OCI-M2 (cell line): Measurements from ENCODE around the gene ANKRD65.

Experiments used
- DNase-seq: peaks from one replicate; lab custom pipeline; 2025; ENCODE audit not compliant: unreplicated experiment; lab: John Stamatoyannopoulos, UW

ANKRD65 gene

DNA sequence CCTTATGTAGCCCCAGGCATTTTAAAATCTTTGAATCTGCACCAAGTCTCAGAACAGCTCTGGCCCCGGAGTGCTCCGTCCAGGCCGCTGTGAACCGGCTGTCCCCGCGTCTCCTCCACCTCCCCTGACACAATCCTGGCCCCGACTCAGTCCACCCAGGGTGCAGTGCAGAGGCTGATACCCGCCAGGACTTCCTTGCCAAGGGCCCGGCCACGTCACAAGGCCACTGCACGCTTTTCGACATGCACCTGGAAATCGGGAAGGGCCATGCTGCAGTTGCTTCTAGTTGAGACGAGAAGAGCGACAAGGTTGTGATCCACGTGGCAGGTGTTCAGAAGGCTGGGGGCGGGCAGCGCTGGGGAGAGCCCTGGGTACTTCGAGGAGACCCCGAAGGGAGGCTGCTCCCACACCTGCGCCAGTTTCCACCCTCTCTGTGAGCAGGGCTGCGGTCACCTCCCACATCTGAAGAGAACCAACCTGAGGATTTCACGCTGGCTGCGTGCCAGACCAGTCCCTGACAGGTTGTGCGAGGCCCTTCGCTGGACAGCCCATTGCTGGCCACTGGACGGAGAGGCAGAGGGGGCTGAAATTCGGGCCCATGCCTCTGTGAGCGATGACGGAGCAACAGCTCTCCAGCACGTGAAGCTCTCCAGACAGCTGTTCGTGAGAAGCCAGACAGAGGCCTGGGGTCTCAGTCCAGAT lies 21.1 kb upstream of the ANKRD65 start:
- no peak for DNase-seq

DNA sequence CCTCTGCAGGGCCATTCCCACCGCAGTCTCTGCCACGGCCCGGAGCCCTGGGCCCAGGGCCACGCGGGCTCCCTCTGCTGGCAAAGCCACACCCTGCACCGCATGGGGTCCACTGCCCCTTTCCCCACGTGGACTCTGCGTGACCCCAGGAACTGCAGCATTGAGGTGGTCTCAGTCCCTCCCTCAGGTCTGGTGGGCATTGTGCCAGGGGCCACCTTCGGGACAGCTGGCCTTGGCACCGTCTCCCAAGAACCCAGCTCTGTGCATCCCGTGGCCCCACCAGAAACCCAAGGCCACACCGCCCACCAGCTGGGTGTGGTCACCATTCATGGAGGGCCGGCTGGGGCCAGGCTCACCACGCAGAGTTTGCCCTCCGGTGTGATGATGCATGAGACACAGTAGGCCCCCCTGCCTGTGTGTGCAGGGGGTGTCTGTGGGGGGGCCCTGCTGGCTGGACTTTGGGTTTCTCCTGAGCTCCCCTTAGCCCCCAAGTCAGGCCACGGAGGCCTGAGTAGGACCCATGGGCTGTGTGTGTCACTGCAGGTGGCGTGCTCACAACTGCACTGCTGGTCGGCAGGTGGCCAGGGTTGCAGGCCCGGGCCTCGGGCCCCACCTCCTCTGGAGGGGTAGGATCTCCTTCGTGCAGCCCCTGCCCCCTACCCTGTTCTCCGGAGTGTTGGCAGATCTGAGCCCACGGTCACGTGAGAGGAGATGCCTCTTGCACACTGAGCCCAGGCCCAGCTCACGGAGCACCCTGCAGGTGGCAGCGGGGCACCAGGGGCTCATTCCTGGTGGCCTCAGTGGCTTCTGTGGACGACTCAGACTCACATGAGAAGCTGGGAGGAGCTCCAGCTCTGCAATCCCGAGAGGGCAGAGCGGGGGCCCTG lies 20.2 kb upstream of the ANKRD65 start:
- DNase-seq = no peak

DNA sequence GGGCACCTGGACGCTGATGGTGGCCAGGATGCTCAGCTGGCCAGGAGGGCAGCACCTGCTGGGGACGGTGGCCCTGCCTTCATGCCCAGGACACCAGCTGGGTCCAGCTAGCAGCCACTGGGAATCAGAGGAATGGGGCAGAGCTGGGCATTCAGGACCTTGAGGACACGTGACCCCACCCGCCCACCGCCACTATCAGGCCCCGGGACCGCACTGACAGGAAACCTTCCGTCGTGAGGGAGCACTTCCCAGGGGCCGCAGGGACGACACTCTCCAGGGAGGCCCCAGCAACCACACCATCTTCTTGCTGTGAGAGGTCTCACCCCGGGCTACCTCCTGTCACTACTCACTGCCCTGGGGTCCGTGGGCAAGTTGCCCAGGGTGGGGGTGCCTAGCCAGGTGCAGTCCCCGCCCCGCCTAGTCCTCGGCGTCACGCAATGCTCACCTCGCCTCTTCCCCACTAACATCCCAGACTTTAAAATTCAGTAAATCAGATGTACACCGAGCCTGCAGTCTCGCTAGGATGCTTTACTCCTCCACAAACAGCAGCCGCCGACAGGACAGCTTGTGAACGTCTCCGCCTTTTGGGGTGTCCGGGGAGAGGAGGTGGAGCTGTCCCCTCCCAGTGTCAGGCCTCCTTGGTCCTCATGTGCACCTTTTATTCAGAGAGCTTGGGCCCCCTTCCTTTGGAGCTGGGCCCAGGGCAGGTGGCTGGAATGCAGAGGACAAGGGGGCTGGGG lies 19.4 kb upstream of the ANKRD65 start:
- DNase-seq = no peak

DNA sequence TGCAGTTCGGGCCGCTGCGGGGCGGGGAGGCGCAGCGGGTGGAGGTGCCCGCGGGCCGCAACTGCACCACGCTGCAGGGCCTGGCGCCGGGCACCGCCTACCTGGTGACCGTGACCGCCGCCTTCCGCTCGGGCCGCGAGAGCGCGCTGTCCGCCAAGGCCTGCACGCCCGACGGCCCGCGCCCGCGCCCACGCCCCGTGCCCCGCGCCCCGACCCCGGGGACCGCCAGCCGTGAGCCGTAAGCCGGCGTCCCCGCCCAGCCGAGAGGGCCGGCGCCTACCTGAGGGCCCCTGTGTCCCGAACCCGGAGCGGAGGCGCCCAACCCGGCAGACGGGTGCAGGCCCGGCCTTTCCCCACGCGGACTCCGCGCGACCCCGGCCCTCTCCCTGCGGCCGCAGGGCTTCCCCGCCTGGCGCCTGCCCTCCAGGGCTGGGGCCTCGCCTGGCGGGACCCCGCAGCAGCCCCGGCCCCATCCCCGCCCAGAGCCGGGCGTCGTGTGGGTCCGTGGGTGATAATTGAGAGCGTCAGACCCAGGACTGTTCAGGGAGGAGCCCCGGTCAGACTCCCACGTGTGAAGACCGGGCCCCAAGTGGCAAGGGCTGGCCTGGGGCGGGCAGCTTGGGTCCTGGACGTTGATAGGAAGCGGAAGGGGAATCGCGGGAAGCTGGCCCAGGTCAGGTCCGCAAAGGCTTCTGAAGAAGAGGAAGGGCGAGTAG lies 18.6 kb upstream of the ANKRD65 start:
- no peak for DNase-seq

DNA sequence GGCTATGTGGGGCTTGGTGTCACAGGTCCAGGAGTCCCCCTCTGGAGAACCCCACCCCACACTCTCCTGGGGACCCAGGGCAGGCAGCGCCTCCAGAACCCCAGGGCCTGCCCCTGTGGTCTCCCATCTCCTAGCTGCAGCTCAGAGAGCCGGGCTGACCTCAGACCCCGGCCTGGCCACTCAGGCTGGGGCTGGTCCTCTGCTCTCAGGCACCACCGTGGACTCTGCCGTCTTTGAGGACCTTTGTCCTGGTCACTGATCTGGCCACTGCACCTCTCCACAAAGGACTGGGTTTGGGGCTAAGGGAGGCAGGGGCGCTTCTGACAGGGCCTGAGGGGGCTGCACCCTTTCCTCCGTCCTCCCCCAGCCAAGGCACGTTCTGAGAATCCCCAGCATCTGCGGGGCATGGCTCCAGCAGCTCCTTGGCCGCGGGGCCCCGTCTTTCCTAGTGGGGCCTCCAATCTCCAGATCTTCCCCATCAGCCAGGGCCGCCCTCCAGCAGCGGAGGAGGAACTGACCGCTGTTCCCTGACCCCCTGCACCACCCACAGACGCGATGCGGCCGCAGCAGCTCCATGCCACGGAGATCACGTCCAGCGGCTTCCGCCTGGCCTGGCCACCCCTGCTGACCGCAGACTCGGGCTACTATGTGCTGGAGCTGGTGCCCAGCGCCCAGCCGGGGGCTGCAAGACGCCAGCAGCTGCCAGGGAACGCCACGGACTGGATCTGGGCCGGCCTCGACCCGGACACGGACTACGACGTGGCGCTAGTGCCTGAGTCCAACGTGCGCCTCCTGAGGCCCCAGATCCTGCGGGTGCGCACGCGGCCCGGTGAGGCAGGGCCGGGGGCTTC lies 17.7 kb upstream of the ANKRD65 start:
- no peak for DNase-seq

DNA sequence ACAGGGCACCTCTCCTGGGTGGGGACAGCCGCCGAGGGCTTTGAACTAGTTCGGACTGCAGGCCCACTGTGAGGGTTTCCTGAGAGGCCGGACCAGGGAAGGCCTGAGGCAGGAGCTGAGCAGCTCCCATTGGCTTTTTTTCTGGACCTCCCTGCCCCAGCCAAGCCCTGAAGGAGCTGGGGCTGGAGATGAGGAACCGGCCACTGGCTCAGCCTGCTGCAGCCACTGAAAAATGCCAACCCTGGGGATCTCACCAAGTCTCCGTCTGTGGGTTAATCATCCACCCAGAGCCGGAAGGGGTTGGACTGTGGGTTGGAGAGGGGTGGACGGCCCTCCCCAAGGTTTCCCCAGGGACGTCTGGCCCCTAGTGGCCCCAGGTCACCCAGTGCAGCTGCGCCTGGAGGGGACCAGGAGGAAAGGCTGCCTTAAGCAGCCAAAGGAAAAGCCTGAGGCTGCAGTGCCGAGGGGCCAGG lies 16.9 kb upstream of the ANKRD65 start:
- no peak for DNase-seq

DNA sequence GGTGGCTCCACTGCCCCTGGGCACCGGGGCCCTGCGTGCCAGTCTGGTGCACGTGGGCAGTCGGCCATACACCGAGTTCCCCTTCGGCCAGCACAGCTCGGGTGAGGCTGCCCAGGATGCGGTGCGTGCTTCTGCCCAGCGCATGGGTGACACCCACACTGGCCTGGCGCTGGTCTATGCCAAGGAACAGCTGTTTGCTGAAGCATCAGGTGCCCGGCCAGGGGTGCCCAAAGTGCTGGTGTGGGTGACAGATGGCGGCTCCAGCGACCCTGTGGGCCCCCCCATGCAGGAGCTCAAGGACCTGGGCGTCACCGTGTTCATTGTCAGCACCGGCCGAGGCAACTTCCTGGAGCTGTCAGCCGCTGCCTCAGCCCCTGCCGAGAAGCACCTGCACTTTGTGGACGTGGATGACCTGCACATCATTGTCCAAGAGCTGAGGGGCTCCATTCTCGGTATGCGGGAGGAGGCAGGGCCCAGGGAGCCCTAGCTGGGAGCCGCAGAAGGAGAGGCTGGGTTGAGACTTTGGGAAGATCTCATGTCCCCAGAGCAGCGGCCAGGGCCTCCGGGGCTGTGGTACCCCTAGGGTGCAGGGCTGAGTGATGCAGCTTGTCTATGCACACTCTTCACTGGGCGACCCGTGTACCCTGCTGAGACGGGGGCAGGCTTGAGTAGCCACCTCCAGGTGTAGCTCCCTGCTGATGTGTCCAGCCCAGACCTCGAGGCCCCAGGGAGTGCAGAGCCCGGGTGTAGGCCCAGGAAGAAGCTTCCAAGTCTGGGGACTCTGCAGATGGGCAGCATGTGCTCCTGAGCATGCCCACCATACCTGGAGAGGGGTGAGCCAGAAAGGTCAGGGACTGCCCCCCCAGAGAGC lies 16.2 kb upstream of the ANKRD65 start:
- no peak for DNase-seq

DNA sequence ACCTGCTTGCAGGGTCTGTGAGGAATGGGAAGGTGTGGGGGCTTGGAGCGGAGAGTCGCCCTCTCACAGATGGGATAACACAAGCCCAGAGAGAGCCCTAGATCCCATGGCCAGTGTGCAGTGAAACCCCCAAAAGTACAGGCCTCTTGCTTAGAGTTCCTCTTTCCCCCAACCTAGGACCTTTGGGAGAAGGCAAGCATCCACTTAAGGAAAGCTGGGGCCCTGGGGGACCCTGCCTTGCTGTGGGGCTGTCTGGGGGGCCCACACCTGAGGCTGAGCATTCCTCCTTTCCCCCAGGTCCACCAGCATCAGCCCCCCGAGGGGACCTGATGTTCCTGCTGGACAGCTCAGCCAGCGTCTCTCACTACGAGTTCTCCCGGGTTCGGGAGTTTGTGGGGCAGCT lies 15.6 kb upstream of the ANKRD65 start:
- no peak for DNase-seq

DNA sequence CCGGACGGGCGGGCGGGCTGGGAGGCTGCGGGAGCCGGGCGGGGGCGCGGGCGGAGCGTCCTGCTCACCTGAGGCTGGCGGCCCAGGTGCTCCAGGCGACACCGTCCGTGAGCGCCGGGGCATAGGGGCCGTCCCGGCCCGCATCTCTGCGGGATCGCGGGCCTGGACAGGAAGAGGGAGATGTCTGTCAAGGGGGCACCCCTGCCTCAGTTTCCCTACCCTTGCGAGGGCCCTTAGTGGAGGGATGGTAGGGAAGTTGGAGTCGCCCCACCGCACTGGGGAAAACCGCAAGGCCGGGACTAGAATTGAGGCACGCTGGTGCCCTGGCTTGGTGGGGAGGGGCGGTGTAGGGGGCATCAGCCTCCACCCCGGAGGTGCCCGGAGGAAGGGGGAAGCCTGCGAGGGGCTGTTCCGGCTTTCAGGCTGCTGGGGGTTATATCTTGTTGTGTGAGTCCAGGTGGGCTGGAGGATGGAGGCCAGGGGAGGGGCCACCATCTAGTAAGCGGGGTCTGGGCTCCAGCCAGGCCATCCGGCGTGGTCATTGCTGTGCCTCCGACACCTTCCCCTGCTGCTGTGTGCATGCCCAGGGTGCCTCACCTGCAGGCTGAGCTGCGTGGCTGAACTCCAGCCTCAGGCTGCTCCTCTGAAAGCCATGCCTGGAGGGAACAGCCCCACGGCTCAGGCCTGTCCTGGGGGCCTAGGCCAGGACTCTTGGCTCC lies 15.0 kb upstream of the ANKRD65 start:
- no peak for DNase-seq

DNA sequence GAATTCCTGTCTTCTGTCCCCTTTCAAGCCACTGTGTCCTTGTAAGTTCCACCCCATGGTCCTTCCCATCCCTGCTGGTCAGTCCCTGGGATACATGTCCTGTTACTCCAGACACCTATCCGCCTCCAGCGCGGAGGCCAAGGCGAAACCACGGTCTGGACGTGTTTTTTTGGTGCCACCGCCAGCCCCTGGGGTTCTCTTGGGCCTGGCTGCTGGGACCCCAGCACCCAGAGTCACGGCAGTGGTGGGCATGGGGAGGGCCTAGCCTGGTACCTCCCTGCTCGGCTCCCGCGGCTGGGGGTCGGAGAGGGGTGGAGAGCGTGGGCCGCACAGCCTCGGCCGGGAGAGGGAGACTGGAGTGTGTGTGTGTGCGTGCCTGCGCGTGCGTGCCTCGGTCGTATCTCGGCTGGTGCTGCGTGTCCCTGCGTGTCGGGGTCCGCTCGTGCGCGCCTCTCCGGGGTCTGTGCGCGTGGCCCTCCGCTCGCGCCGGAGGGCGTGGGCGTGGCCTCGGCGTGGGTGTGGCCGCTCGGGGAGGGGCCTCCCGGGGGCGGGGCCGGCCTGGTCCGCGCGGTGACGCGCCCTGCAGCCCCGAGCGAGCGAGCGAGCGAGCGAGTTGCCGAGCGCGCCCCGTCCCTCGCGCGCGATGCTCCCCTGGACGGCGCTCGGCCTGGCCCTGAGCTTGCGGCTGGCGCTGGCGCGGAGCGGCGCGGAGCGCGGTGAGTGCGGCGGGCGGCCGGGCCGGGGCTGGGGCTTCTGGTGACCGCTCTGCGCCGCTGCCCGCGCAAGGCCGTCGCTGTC lies 14.2 kb upstream of the ANKRD65 start, which contains the start of gene VWA1:
Gene VWA1, plus strand, starts transcription at position 585 of the 798 bp plus-strand sequence. Its CDS starts 59 bp downstream, at position 644.
- no peak for DNase-seq

DNA sequence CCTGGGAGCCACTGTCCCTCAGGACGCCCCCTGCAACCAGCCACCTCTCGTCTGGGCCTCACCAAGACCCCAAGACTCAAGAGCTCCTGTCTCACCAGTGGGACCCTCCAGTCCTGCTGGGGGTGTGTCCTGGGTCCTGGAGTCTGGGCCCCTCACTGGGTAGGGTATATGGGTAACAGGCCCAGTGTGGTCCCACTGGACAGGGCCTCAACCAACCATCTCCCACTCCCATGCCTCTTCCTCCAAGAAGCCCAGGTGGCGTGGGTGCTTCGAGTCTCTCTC lies 13.7 kb upstream of the ANKRD65 start:
- DNase-seq = no peak

DNA sequence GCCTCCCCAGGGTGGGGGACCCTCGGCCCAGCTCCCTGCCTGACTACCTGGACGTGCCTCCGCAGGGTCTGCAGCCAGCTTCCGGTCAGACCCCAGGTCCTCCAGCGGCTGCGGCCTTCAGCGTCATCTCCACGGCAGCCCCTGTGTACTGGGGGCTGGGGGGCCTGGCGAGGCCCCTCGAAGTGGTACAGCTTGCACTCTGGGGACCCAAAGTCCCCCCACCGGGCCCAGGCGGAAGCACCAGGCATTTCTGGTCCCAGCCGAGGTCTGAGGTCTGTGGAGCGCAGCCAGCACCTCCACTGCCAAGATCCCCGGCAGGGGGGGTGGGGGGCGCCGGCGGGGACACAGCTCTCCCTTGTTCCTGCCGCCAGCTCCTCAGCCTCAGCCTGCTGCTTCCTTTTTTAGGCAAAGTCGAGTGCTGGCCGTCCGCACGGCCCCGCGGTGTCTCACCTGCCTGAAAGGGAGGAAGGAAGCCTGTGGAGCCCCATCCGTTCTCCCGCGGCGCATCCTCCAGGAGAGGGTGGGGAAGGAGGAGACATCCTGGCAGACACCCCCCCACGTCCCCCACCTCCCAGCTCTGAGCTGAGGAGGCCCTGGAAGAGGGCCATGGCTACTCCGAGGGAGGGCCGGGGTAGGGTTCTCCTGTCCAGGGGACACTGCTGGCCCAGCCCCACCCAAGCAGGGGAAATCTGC lies 13.2 kb upstream of the ANKRD65 start:
- no peak for DNase-seq

DNA sequence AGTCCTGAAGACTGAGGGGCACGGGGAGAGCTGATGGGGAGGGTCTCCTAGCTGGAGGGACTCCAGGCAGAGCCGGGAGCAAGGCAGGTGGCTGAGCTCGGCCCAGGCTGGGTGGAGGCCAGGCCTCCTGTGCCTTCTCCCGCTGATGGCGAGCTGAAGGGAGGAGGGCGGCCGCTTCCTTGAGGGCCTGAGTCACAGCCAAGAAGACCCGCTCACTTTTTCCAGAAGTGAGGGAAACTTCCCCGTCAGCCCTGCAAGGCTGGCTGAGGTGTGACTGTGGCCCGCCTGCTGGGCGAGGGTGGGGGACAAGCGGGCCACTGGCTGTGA lies 12.7 kb upstream of the ANKRD65 start:
- no peak for DNase-seq

DNA sequence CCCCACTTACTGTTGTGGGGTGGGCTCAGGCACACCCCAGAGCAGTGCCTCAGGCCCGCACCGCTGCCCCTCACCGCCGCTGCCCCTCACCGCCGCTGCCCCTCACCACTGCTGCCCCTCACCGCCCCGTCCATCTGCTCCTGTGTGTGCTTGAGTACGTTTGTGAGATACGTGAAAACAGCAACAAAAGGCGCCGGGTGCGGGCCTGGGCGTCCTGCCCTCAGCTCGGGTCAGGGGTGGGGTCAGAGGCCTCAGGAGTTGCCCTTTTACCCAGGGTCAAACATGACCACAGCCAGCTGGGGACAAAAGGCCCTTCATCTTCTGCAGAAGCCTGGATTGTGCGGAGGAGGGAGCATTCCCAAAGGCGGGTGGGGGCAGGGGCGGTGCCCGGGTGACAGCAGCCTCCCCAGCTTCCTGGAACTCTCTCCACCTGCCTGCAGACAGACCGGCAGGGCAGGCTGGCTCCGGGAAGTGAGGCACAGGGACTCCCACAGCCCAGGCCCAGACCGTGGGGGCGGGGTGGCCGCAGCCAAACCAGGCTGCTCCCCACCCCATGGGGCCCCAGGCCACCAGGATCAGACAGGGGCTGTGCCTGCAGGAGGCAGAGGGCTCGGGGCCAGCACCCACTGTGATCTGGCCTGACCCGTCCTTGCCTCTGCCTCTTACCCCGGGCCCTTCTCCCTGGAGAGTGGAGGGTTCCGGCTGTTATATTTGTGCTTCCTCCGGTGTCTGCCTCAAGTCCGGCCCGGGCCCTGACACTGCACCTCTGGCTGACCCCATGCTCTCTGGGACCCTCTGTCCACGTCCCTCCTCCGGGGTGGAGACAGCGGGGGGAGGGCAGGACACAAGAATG lies 12.1 kb upstream of the ANKRD65 start:
- DNase-seq = no peak

DNA sequence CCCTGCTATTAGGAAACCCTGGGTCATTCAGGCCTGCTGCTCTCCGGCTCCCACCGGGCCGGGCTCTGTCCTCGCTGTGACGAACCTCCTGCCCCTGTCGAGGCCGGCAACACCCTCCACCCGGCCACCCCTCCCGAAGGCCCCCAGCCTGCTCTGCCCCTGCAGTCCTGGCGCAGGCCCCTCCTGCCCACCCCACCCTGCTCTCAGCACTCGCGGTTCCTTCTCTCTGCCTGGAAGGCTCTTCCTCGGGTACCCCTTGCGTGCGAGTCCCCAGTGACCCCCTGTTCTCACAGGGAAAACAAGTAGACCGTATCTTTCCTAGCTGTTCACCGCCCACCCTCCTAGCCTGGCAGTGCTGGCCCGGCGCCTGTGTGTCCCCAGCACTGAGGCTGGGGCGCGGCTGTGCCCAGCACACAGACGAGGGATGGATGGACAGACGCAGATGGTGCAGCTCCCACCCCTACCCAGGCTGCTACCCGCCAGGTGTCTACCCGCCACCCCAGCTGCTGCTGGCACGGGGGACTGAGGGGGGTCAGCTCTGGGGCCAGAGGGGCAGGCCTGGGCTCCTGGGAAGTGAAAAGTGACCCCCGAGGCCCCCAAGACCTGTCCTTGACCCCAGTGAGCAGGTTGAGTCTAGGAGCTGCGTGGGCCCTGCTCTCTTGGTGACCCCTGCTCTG lies 11.3 kb upstream of the ANKRD65 start:
- no peak for DNase-seq

DNA sequence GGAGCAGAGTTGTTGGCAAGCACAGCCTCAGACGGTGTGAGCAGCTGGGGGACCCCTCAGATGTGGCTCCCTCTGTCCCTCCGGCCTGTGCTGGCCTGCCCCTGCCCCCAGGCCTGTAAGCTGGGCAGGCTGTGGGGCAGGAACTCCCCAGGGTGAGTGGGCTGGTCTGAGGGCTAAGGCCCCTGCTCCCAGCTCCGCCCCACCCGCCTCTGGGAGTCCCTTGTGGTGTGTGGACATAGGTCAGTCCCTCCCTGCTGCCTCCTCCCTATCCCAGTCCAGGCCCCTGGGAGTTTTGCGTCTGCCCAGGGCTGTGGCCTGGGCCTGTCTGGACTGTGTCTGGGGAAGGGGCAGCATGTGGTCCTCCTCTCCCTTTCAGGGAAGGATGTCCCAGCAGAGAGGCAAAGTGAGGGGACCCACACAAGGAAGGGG lies 10.8 kb upstream of the ANKRD65 start:
- no peak for DNase-seq
